Right atrium auricular region (tissue), 2 donors: Measurements from ENCODE around the gene AMOTL2. TPM values are rescaled to one million over a fixed set of nuclear protein-coding genes. Genes with fewer than 3 reads are reported as not detected.

Experiments used
- DNase-seq: peaks from one replicate; pipeline ENCODE4 v3.0.0-alpha.2; 2019; ENCODE audit warnings: low spot score
- H3K27ac ChIP-seq, 2 donors: fragments of 200-600 bp; sonication (generic); 1 replicate in 1 of 2; 2 replicates in 1 of 2; pipeline ENCODE4 v1.5.1; 2016 to 2019
- H3K27me3 ChIP-seq, 2 donors: fragments of 200-600 bp; sonication (generic); one replicate each; pipeline versions ENCODE4 v1.5.1 to v1.6.0; 2017 to 2019
- H3K36me3 ChIP-seq: fragments of 200-600 bp; sonication (generic); one replicate; pipeline ENCODE4 v1.5.1; 2016
- H3K4me1 ChIP-seq, 2 donors: fragments of 200-600 bp; sonication (generic); one replicate each; pipeline versions ENCODE4 v1.5.1 to v1.6.0; 2017 to 2019
- H3K4me3 ChIP-seq, 2 donors: fragments of 200-600 bp; sonication (generic); 1 replicate in 1 of 2; 2 replicates in 1 of 2; pipeline ENCODE4 v1.5.1; 2017 to 2019; ENCODE audit warnings: mild to moderate bottlenecking in 1 of 2, moderate library complexity in 1 of 2
- H3K9me3 ChIP-seq, 2 donors: fragments of 200-600 bp; sonication (generic); one replicate each; pipeline ENCODE4 v1.5.1; 2019
- total RNA-seq, 2 donors: library from RNA; depleted of rRNA; stranded (reverse); fragments of >200 nt; gene quantifications; one replicate each; pipeline ENCODE4 v1.1.0, GENCODE V29; 2016
- TF ChIP-seq, protein P1 (sequence below), 2 donors: fragments of 200-600 bp; sonication (generic); IDR thresholded peaks; one replicate each; pipeline ENCODE4 v1.5.1; 2019; ENCODE audit warnings: antibody characterized with exemption in 2 of 2

Gene AMOTL2
- total RNA-seq, 2 donors from 2014 or later, result 62.3 to 119 TPM

DNA sequence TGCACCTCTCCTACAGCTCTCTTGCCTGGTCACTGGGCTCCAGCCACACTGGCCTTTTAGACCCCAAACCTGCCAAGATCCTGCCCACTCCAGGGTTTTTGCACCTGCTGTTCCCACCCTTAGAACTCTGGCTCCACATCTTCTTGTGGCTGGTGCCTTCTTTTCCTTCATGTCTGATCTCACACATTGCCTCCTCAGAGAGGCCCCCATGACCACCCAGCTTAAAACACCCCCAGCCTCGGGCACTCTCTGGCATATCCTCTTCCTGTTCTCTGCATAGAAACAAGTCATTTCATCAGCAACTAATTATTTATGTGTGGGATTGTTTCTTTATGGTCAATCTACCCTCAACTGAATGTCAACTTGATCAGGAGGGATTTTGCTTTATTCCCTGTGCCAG lies 14.0 kb upstream of the AMOTL2 start:
- TF ChIP-seq, protein P1, sequence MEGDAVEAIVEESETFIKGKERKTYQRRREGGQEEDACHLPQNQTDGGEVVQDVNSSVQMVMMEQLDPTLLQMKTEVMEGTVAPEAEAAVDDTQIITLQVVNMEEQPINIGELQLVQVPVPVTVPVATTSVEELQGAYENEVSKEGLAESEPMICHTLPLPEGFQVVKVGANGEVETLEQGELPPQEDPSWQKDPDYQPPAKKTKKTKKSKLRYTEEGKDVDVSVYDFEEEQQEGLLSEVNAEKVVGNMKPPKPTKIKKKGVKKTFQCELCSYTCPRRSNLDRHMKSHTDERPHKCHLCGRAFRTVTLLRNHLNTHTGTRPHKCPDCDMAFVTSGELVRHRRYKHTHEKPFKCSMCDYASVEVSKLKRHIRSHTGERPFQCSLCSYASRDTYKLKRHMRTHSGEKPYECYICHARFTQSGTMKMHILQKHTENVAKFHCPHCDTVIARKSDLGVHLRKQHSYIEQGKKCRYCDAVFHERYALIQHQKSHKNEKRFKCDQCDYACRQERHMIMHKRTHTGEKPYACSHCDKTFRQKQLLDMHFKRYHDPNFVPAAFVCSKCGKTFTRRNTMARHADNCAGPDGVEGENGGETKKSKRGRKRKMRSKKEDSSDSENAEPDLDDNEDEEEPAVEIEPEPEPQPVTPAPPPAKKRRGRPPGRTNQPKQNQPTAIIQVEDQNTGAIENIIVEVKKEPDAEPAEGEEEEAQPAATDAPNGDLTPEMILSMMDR (IDR thresholded peaks at IDR 0.05), result no peak
- Histone ChIP-seq H3K36me3 (no peaks in the 10 kb centered on the region), H3K27me3 (no peaks in the 10 kb centered on the region), H3K4me3 (no peak overlapping the region), H3K9me3 (no peaks in the 10 kb centered on the region), H3K4me1 (peaks cover 0 to 16% of the 10 kb centered on the region in 2 donors), H3K27ac (no peak overlapping the region)
- DNase-seq, result no peak

DNA sequence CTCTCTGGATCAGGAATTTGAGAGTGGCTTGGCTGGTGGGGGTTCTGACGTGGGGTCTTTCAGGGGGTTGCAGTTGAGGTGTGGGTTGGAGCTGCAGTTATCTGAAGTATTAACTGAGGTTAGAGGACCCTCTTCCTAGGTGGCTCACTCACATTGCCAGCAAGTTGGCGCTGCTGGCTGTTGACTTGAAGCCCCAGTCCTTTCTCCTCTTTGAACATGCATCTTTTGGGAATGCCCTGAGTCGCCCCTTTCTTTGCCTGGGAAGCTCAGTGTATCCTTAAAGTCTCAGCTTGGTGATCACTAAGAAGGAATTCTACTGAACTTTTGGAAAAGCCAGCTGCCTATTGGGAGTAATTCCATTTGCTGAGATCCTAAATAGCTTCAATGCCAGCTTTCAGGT lies 13.0 kb upstream of the AMOTL2 start:
- TF ChIP-seq, protein P1 (IDR thresholded peaks at IDR 0.05), result no peak
- no peak overlapping the region for H3K27ac ChIP-seq
- no peaks in the 10 kb centered on the region for H3K27me3 ChIP-seq
- no peak overlapping the region for H3K4me3 ChIP-seq
- H3K36me3 ChIP-seq, result no peaks in the 10 kb centered on the region
- DNase-seq, result no peak
- H3K9me3 ChIP-seq, result no peaks in the 10 kb centered on the region
- H3K4me1 ChIP-seq, result peaks cover 0 to 6% of the 10 kb centered on the region in 2 donors

DNA sequence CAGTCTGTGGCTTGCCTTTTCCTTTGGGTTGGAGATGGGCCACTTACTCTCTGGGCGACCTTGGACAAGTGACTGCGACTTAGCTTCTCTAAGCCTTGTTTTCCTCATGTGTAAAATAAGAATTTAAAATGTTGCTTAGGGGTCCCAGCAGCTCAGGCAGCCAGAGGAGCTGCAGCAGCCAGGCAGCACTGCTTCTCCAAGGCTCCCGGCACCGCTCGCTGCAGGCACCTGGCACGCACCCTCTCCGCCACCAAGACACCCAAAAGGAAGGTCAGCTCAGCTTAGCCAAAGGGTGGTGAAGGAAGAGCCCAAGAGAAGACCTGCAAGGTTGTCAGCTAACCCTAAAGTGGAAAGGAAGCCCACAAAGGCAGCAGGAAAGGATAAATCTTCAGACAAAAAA lies 10.7 kb upstream of the AMOTL2 start:
- TF ChIP-seq, protein P1 (IDR thresholded peaks at IDR 0.05), result no peak
- no peaks in the 10 kb centered on the region for H3K9me3 ChIP-seq
- H3K27ac ChIP-seq, result no peak overlapping the region
- H3K4me3 ChIP-seq, result no peak overlapping the region
- peak; percentile 36 for DNase-seq
- no peaks in the 10 kb centered on the region for H3K36me3 ChIP-seq
- H3K27me3 ChIP-seq, result no peaks in the 10 kb centered on the region
- H3K4me1 ChIP-seq, result no peaks in the 10 kb centered on the region

DNA sequence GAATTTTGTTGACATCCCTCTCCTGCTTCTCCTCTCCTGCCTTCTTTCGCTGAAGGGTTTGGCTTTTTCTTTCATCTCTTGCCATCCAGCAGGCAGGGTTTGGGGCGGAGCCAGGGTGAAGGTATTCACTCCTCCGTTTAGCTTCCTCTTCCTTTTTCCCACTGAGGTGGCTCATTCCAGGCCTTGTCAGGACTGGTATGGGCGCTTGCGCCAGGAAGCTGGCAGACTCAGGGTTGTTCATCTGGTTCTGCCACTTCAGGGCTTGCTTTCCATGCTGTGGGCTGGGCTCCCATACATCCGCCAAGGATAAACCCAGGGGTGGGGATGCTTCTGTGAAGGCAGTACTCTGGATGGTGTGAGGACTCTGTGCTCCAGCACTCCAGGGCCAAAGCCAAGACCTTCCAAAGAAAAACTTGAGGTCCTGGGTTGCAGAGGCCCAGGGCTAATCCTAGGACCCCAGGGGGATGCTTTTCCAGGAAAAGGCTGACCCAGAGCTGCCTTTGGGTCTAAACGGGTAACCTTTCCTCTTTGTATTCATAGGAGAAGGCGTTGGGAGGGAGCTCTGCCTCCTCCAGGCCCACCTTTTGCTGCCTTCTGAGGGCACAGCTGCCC lies 7.7 kb upstream of the AMOTL2 start:
- H3K9me3 ChIP-seq, result no peaks in the 10 kb centered on the region
- peak; percentile 55 for DNase-seq
- no peak overlapping the region for H3K27ac ChIP-seq
- H3K36me3 ChIP-seq, result no peaks in the 10 kb centered on the region
- TF ChIP-seq, protein P1 (IDR thresholded peaks at IDR 0.05), result no peak
- H3K4me3 ChIP-seq, result no peak overlapping the region
- H3K4me1 ChIP-seq, result peaks cover 0 to 13% of the 10 kb centered on the region in 2 donors
- H3K27me3 ChIP-seq, result no peaks in the 10 kb centered on the region

DNA sequence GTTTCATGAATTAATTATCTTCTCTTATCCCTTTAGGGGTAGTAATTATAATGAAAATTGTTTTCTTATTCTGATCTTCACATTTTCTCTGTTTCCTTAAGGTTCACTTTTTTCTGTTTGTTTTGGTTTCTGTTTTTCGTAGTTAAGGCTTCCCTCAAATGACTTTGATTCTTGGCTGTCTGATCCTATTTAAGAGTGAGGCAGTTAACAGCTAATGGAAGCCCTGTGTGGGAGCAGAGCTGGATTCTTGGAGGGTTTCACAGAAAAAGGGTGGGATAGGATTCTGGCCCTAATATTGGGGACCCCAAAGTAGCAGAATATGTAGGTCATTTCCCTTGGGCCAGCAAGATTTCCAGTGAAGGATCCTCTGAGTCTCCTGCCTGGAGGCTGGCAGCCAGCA lies 6.8 kb upstream of the AMOTL2 start:
- H3K36me3 ChIP-seq, result no peaks in the 10 kb centered on the region
- peak overlapping the region in 1 of 2 donors; percentile 13 for H3K27ac ChIP-seq
- H3K9me3 ChIP-seq, result no peaks in the 10 kb centered on the region
- TF ChIP-seq, protein P1 (IDR thresholded peaks at IDR 0.05), result no peak
- H3K4me1 ChIP-seq, result peaks cover 0 to 20% of the 10 kb centered on the region in 2 donors
- H3K4me3 ChIP-seq, result no peak overlapping the region
- no peaks in the 10 kb centered on the region for H3K27me3 ChIP-seq
- peak; percentile 46 for DNase-seq

DNA sequence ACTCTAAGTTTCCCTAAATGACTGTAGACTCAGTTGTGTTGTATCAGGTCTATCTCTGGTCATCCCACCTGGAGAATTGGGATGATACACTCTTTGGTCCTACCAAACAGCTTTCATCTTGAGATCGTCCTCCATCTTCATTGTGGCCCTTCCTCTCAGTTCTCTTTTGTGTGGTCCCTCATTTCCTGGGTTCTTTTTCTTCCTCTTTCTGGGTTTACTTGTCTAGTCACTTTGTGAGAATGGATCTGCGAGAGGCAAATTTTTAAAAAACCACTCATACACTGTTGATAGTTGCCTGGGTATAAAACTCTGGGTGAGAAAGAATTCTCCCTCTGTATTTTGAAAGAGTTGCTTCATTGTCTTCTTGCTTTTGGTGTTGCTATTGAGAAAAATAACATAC lies 6.0 kb upstream of the AMOTL2 start:
- Histone ChIP-seq H3K4me3 (no peak overlapping the region), H3K36me3 (no peaks in the 10 kb centered on the region), H3K4me1 (peaks cover 0 to 26% of the 10 kb centered on the region in 2 donors), H3K9me3 (no peaks in the 10 kb centered on the region), H3K27ac (peak overlapping the region in 1 of 2 donors; percentile 13), H3K27me3 (no peaks in the 10 kb centered on the region)
- DNase-seq, result no peak
- TF ChIP-seq, protein P1 (IDR thresholded peaks at IDR 0.05), result no peak
